ENCODE results near the gene BAIAP3.

BAIAP3 gene

DNA sequence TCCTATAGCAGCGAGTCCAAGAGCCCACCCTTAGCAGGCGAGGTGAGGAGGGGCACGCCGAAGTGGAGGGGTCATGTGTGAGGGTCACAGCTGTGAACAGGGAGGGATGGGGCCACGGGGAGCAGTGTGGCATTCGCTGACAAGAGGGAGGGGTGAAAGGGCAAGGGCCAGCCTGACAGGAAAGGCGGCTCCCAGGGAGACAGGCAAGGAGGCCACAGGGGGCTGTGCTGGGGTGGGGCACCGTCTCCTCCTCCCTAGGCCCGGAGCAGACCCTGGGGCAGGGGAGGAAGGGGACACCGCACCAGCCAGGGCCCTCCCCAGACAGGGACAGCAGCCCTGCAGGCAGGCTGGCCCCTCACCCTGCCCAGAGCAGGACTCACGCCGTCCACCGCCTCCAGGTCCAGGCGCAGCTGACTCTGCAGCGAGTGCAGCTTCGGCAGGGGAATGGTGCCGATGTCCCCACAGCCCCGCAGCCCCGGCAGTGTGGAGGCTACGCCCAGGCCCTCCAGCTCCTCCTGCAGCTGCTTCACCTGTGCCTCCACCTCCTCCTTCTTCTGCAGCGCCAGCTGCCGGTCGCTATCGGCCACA, 33.4 kb downstream of the BAIAP3 start:
- no peak for DNase-seq (ENCODE audit: low read depth in 2 of 2)

DNA sequence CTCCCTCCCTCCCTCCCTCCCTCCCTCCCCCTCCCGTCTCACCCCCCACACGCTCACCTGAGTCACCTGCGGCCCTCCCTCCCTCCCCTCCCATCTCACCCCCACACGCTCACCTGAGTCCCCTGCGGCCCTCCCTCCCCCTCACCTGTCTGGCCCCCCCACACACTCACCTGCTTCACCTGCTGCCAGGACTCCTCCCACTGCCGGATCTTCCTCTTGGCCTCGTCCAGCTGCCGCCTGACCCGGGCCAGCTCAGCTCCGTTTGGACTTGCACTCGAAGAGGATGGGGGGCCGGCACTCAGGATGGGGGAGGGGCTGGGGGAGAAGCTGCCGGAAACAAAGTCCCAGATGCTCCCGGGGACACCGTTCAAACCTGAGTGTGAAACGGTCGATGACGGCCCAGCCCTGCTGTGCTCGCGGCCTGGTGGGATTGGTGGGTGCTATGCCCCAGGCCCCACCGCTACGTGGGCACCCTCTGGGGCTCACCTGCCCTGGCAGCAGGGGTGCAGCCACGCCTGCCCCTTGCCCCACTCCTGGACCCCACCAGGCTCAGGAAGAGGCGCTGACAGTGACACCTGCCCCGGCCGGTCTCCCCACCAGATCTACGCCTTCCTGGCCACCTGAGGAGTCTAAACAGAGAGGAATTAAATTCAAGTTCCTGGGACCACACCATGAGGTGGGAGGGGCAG, 34.2 kb downstream of the BAIAP3 start:
- DNase-seq (ENCODE audit: low read depth in 2 of 2): no peak

DNA sequence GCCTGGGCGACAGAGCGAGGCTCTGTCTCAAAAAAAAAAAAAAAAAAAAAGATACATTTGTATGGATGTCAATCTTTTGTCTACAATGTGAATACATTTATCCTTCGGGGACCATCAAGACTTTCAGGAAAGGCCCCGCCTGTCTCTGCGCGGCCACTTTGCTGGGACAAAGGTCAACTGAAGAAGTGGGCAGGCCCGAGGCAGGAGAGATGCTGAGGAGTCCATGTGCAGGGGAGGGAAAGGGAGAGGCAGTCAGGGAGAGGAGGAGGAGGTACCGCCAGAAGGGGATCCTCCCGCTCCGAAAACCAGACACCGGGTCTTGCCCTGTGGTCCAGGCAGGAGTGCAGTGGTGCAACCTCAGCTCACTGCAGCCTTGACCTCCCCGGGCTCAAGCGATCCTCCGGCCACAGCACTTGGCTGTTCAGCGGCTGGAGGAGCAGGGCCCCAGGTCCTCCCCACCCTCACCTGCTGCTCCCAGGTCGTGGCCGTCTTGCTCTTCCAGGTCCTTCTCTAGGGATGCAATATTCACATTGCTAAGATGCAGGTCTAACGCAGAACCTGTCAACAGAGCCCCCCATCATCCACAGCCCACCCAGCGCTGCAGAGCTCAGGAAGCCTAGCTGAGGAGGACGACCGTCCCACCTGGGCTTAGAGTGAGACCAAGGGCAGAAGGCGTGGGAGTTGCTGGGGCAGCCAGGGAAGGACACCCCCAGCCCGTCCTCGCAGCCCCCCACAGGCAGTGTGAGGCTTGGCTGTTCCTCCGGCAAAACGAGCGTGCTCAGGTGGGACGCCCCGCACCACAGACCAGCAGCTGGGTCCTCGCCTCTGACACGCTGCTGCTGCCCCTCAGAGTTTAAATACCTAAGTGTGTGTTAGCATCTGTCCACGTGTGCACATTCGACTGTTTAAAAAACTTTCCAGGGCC, 37.9 kb downstream of the BAIAP3 start:
- DNase-seq (ENCODE audit: low read depth in 2 of 2): no peak

DNA sequence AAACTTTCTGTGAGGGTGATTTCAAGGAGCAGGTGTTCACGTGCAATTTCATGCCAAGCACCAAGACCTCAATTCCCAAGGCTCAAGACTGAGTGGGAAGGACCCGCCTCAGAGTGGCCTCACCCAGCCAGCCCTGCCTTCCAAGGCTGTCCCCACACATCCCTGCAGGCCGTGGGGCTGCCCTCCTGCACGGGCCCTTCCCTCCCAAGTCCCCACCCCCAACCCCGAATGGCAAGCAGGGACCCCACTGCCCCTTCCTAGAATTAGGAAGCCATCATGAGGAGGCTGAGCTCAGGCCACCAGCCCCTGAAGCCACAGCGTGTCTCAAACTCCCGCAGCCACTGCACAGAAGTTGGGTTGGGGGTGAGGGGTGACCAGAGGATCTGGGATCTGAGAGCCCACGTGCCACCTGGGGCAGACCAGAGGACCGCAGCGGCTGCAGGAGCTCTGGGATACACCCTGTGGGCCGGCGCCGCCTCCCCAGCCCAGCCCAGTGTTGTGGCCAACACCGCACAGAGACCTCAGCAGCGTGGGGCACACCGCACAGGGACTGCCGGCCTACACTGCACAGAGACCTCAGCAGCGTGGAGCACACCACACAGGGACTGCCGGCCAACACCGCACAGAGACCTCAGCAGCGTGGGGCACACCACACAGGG, 39.0 kb downstream of the BAIAP3 start:
- no peak for DNase-seq (ENCODE audit: low read depth in 2 of 2)

DNA sequence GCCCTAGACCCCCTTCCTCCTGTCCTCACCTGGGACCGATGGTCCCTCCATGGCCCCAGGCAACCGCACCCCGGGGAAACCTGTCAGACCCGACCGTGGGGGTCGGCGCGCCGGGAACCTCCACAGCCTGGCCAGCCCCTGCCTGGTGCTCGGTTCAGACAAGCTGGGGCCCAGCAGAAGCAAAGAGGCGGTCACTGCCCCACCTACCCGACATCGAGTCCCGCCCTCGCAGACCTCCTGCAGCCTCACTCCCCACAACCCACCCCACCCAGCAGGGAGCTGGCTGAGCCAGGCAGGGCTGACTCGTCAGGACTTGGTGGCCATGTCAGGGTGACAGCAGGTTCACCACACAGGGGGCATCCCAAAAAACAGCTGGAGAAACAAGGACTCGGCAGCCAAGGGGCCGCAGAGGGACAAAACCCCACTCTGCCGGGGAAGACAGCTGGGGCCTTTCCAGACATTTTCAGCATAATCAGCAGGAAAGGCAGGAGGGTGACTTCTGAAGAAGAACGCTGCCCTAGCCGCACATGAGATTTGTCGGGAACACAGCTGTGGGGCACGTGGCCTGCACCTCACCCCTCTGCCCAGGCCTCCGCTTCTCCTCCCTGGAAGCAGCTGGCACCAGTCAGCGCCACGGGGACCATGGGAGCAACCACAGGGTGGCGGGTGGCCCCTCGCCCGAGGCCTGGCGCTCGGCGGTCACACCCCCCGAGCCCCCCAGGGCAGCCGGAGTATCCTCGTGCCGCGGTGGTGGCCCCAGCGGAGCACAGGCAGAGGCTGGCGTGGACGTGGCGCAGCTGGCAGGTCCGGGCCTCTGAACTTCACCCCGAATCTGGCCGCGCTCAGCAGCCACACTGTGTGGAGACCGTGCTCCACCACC, 41.2 kb downstream of the BAIAP3 start:
- no peak for DNase-seq (ENCODE audit: low read depth in 2 of 2)

DNA sequence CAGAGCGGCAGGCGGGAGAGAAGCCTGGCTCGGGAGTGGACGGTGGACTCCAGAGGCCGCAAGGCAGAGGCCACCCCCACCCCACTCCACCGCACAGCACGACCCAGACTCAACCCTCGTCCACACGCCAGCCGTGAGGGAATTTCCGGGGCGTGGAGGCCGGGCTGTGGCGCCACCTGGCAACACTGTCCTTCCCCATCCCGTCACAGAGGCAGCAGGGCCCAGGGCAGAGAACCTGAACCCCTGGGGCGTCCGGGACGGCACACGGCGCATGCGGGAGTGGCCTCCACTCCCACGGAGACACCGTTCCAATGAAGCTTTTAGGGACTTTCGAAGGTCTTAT, 41.8 kb downstream of the BAIAP3 start:
- DNase-seq (ENCODE audit: low read depth in 2 of 2): no peak

DNA sequence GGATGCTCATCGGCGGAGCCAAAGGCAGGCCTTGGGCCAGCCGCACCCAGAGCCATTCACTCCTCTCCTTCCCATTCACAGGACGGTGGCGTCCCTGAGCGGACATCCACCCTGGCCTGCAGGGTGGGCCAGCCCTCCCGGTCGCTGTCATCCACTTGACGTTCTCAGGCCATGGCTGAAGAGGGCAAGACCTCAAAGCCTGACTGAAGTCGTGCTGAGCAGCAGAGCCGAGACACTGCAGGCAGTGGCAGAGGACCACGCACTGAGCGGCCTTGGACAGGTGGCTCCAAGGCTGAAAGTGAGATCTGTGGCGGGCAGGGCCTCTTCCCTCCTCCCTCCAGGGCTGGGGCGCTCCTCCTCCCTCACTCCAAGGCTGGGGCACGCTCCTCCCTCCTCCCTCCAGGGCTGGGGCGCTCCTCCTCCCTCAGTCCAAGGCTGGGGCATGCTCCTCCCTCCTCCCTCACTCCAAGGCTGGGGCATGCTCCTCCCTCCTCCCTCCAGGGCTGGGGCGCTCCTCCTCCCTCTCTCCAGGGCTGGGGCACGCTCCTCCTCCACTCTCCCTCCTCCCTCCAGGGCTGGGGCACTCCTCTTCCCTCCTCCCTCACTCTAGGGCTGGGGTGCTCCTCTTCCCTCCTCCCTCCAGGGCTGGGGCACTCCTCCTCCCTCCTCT, 42.4 kb downstream of the BAIAP3 start:
- no peak for DNase-seq (ENCODE audit: low read depth in 2 of 2)

DNA sequence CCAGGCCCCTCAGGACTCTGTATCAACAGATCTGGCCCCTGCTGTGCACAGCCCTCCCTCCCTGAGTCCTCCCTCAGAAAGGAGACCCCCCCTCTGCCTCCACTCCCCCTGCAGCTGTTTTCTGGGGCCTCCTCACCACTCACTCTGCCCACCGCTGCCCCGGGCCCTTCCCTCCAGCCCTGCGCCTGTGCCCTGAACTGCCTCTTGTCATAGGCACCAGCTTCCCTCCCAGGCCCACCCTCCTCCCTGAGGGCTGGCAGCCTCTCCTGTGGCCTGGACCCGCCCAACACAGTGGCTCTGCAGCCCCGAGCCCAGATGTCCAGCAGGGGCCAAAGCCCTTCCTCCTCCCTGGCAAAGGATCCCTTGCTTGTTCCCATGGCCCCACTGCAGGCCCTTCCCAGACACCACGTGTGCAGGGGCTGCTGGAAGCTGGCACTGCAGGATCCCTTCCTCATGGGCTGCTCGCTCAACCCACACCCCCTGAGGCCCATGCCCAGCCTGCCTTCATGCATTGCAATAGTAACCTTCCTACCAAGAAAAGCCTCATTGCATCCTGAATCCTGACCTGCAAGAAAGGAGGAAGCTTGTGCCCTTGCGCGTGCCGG, 44.1 kb downstream of the BAIAP3 start:
- no peak for DNase-seq (ENCODE audit: low read depth in 2 of 2)

DNA sequence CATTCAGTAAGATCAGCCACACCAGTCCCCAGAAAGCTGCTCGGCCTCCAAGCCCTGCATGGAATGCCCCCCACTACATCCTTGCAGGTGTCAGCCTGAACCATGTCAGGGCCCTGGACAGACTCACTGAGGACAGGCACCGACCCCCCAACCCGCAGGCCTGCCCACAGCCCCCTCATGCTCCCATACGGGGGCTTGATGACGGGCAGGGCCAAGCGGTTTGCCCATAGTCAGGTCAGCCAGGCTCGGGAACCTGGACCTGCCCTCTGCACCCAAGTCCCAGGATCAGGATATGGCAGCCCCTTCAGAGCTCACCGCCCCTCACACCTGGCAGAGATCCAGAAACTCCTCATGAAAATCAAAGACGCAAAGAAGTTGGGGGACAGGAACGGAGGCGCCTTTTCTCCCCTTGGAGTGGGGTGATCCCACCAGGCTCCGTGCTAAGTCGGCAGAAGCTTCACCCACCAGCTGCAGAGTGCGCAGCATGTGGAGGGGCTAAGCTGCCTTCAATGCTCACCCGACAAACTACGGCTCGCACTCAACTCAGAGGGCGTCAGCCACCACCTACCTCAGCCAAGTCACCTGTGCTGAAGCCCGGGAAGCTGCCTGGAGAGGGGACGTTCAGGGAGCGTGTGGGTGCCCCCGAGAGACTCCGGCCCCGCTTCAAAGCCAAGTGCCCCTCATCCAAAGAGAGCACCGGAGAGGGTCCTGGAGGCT, 44.8 kb downstream of the BAIAP3 start:
- no peak for DNase-seq (ENCODE audit: low read depth in 2 of 2)

DNA sequence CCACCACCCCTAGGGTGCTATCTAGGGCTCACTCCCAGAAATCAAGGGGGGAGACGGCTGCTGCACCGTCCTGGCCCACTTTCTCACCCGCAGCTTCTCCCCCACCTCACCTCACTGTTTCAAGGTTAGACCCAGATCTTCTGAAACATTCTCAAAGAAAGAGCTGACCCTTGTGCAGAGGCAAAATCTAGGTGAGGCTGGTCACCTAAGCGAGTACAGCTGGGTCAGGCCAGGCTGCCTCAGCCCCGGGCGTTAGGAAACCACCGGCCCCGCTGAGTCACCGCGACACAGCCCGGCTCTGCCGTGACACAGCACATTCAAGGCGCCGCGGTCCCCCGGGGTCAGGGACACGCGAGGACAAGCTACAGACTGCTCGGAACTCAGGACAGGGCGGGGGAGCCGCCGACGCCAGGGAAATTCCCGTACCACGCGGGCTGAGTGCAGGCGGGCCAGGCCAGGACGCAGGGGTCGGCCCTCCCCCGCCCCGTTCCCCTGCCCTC, 45.4 kb downstream of the BAIAP3 start:
- DNase-seq (ENCODE audit: low read depth in 2 of 2): peak; percentile 34 to 47

DNA sequence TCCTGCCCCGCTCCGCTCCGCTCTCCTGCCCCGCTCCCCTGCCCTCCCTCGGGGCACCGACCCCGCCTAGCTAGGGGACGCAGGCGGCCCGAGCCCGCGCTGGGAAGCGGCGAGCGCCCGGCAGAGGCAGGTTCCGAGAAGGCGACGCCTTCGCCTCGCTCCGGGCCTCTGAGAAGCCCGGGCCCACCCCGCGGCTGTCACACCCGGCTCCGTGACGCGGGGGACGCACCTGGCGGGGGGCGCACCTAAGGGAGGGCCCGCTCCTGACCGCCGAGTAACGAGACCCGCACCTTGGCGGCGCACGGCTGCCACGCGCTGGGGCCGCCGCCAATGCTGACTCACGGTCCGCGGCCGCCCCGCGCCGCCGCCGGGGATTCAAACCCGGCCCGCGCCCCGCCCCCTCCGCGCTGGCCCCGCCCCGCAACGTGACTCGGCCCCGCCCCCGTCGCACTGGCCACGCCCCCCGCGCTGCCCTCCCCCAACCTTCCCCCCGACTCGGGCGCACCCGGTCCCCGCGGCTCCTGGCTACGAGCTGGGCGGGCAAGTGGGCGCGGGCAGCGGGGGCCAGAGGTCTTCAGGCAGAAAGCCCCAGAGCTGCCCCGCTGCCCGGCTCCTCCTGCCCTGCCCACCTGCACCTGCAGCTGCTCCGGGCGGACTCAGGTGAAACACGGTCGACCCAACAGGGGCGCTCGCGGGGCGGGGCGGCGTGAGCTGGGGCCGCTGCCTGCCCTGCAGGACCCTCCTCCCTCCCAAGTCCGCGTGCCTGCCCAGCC, 46.0 kb downstream of the BAIAP3 start:
- peak; percentile 36 for DNase-seq (ENCODE audit: low read depth in 2 of 2)

DNA sequence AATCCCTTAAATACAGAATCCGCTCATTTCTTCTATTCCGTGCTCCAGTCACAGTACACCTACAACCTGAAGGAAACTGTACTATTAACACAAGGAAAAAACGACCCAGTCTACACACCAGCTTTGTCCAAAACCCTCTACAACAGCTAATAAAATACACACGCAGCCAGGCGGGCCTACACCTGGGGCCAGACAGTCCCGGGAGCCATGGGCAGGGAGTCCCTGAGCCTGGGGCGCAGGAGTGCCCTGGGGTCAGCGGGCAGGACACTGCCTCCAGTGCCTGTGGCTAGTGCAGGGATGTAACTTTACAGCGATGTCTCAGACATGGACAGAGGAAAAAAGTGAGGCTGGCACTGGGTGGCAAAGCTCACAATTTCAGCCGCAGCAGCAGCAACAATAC, 46.8 kb downstream of the BAIAP3 start:
- DNase-seq (ENCODE audit: low read depth in 2 of 2): no peak

DNA sequence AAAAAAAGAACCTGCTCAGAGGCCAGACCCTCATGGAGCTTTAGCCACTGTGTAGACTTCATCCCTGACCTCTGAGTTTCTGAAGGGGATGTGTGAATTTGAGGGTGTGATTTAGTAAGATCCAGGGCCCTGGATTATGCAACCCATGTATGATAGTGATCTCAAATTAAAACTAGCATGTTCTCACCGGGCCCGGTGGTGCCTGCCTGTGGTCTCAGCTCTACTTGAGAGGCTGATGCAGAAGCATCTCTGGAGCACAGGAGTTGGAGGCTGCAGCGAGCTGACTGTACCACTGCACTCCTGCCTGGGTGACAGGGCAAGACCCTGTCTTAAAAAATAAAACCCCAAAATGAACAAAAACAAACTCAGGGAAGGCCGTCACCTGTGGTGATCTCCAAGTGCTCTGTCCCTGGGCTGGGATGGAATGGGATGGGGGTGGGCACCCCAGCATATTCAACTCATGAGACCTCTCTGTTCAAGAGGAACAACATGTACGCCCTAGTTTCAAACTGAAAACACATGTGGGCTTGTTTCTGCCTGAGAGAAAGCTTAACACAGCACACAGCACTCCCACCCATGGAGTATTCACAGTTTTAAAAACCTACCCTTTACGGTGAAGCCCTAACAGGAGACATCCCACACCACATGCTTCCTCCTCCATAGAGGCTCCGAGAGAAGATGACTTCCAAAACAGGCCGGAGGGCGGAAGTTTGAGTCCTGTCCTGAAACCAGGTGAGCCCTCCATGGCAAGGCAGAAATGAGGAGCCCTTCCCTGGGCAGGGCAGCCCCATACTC, 48.4 kb downstream of the BAIAP3 start:
- DNase-seq (ENCODE audit: low read depth in 2 of 2): no peak

DNA sequence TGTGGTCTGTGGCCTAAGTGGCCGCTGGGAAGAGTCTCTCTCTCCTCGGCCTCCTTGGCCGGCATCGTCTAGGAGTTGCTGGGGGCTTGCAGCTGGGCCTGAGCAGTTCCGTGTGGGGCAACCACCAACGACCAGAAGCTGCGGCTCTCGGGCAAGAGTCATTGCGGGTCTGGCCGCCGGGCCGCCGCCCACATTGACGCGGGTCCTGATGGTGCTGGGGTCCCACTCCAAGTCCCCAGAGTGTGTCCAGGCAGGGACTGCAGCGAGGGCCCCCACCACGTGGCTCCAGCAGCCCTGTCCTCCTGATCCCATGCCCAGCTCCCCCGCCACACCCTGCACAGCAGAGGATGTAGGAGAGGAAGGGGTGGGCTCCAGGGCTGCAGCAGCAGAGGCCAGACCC, 50.1 kb downstream of the BAIAP3 start:
- DNase-seq (ENCODE audit: low read depth in 2 of 2): no peak

DNA sequence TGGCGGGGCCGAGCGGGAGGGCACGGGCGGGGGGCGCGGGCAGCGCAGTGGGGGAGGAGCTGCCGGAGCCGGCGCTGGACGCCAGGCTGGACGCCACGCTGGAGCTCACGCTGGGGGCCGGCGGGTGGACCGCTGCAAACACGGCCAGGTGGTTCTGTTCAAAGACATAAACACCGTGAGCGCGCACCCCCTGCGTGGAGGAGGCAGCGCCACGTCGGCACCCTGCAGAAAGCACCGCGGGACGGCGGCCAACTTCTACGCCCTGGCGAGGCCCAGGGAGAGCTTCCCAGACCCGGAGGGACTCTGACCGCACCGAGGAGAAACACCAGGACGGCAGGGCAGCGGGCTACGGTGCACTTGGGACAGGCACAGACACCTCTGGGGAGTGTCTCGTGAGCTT, 51.8 kb downstream of the BAIAP3 start:
- DNase-seq (ENCODE audit: low read depth in 2 of 2): no peak

DNA sequence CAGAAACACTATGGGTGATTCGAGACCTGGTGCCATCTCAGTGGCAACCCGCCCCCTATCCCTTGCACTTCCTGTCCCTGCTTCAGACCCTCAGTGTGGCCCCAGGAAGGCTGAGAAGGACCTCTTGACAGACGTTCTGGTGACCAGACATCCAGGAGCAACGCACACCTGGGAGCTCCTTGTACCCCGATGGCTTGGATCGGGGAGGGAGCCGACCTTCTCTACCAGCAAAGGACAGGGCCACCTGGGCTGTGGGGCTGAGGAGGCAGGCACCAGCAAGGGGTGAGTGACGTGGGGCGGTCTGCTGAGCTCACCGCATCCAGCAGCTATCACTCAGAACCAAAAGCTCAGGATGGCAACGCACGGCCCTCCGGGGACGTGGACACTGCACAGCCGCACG, 53.9 kb downstream of the BAIAP3 start:
- DNase-seq (ENCODE audit: low read depth in 2 of 2): no peak

DNA sequence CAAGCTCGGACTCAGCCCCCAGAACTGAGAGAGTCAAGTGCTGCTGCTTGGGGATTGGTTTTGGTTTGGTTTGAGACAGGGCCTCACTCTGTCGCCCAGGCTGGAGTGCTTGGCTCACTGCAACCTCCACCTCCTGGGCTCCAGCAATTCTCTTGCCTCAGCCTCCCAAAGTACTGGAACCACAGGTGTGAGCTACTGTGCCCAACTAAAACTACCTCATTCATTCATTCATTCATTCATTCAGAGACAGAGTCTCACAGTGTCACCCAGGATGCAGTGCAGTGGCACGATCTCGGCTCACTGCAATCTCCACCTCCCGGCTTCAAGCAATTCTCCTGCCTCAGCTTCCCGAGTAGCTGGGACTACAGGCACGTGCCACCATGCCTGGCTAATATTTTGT, 56.3 kb downstream of the BAIAP3 start:
- DNase-seq (ENCODE audit: low read depth in 2 of 2): no peak

DNA sequence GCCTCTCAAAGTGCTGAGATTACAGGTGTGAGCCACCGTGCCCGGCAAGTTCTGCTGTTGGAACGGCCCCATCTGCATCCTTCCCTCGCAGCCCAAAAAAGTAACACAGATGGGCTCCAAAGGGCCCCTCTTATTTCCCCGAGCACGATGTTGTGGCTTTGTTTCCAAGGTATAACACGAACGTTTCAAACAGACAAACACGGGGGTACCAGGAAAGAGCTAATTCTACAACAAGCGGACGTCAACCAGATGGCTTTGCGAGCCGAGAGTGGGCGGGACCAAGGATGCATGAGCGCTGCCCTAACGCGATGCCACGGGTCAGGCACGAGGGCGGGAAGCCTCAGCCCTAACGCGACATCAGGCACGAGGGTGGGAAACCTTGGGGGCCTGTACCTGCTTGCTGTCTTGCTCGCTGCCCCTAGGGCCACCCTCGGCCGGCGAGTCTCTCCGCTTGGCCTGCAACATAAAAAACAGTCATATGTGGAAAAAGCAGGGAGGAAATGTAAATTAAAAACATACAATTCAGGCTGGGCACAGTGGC, 56.9 kb downstream of the BAIAP3 start:
- DNase-seq (ENCODE audit: low read depth in 2 of 2): no peak
